K562 (cell line): Measurements from ENCODE around the gene PRKCB. TPM values are rescaled to one million over a fixed set of nuclear protein-coding genes. Genes with fewer than 3 reads are reported as not detected.

Source experiments
- ATAC-seq: fragments of 200-7000 bp; cut with Tn5 transposase; 3 replicates; pipeline ENCODE4 v1.9.1; 2020; ENCODE audit warnings: moderate library complexity
- BruUV-seq: library from RNA; stranded (reverse); fragments of 400-500 nt; replicated peaks from 2 replicates; lab custom pipeline; 2021; lab: Mats Ljungman, UMichigan
- CTCF ChIA-PET: fragments of 300-600 bp; formaldehyde crosslinking; extraction: SDS; loops from one replicate; lab custom pipeline; 2021; ENCODE audit warnings: low intra/inter-chr PET ratio; lab: Yijun Ruan, JAX
- POLR2A ChIA-PET: fragments of 300-600, 350-650 bp; sonication (Branson Sonifier 250); formaldehyde crosslinking; extraction: SDS; loops from one replicate; lab custom pipeline; 2021; ENCODE audit warnings: antibody characterized with exemption, inconsistent platforms; lab: Yijun Ruan, JAX
- DNase-seq, 4 experiments: peaks; one replicate each; pipeline versions ENCODE4 v3.0.0 to v3.0.0-alpha.2; 2011 to 2018; ENCODE audit warnings: low spot score in 3 of 4, mixed read lengths in 3 of 4; ENCODE audit errors: extremely low read depth in 1 of 4
- FAIRE-seq: peaks from 2 replicates; lab custom pipeline; 2011; peaks lifted over from hg19 to GRCh38; lab: Jason Lieb, UNC
- H2AFZ ChIP-seq: 2 replicates; pipeline ENCODE4 v1.6.0; 2011; ENCODE audit warnings: low read depth, low read length, control low read depth, inconsistent platforms
- H3K27ac ChIP-seq: fragments of 200-600 bp; 3 replicates; pipeline ENCODE4 v1.8.0; 2011; ENCODE audit warnings: low read depth, mild to moderate bottlenecking, control low read depth, inconsistent platforms, low read length, moderate library complexity, mixed read lengths; ENCODE audit errors: extremely low read depth
- H3K27me3 ChIP-seq, 2 experiments: fragments of 300-600 bp in 1 of 2; 2 replicates in 1 of 2; 3 replicates in 1 of 2; pipeline versions ENCODE4 v1.6.0 to v1.8.0; 2011; ENCODE audit warnings: inconsistent platforms in 2 of 2, low read length in 2 of 2, mild to moderate bottlenecking in 1 of 2, mixed read lengths in 1 of 2, moderate library complexity in 1 of 2; ENCODE audit not compliant: control insufficient read depth in 2 of 2, insufficient read depth in 2 of 2
- H3K36me3 ChIP-seq: fragments of 300-600 bp; 3 replicates; pipeline ENCODE4 v1.8.0; 2011; ENCODE audit warnings: mild to moderate bottlenecking, low read length, inconsistent platforms; ENCODE audit not compliant: control insufficient read depth, insufficient read depth
- H3K4me1 ChIP-seq, 2 experiments: fragments of 200-600 bp in 1 of 2; replicated peaks in 1 of 2; 2 replicates in 1 of 2; 3 replicates in 1 of 2; pipeline versions ENCODE4 v1.5.1 to v1.8.0; 2011; ENCODE audit warnings: inconsistent platforms in 2 of 2, low read length in 2 of 2, mild to moderate bottlenecking in 1 of 2, mixed read lengths in 1 of 2, moderate library complexity in 1 of 2; ENCODE audit not compliant: control insufficient read depth in 2 of 2, insufficient read depth in 2 of 2
- H3K4me2 ChIP-seq: 2 replicates; pipeline ENCODE4 v1.6.1; 2011; ENCODE audit warnings: low read length, control low read depth, inconsistent platforms, mixed read lengths; ENCODE audit not compliant: insufficient read depth
- H3K4me3 ChIP-seq: fragments of 200-600 bp; sonication (generic), shearing (Covaris generic); 2 replicates; pipeline ENCODE4 v1.5.1; 2016; ENCODE audit warnings: control low read depth, inconsistent platforms
- H3K79me2 ChIP-seq: fragments of 200-600 bp; 3 replicates; pipeline ENCODE4 v1.8.0; 2011; ENCODE audit warnings: low read length, inconsistent platforms; ENCODE audit not compliant: control insufficient read depth, insufficient read depth
- H3K9ac ChIP-seq, 2 experiments: 2 replicates each; pipeline versions ENCODE4 v1.6.0 to v1.6.1; 2011; ENCODE audit warnings: low read depth in 2 of 2, low read length in 2 of 2, control low read depth in 1 of 2, inconsistent platforms in 1 of 2, mild to moderate bottlenecking in 1 of 2, mixed read lengths in 1 of 2; ENCODE audit not compliant: insufficient read depth in 1 of 2
- H3K9me1 ChIP-seq: one replicate; pipeline ENCODE4 v1.6.0; 2011; ENCODE audit warnings: inconsistent platforms, mild to moderate bottlenecking, low read length, moderate library complexity; ENCODE audit not compliant: control insufficient read depth, insufficient read depth
- H3K9me3 ChIP-seq: replicated peaks from 2 replicates; pipeline ENCODE4 v1.5.1; 2011; ENCODE audit warnings: low read depth, low read length, inconsistent platforms; ENCODE audit not compliant: control insufficient read depth, insufficient read depth
- H4K20me1 ChIP-seq: replicated peaks from 2 replicates; pipeline ENCODE4 v1.6.1; 2011; ENCODE audit warnings: low read length, inconsistent platforms, mixed read lengths; ENCODE audit not compliant: control insufficient read depth, insufficient read depth
- CHD1 ChIP-seq: fragments of 200-600 bp; sonication (generic); IDR thresholded peaks from one replicate; pipeline ENCODE4 v1.6.1; 2012; ENCODE audit warnings: mild to moderate bottlenecking, moderate library complexity, low read length, inconsistent platforms
- CTBP1 ChIP-seq: fragments of 450-650 bp; IDR thresholded peaks from 2 replicates; pipeline ENCODE4 v1.6.1; 2016; ENCODE audit warnings: borderline replicate concordance
- ETS1 ChIP-seq: conservative IDR thresholded peaks from 2 replicates; pipeline ENCODE4 v1.6.1; 2011; ENCODE audit warnings: low read depth, mild to moderate bottlenecking, low read length; ENCODE audit not compliant: control insufficient read depth
- MYBL2 ChIP-seq, 2 experiments: fragments of 450-650 bp in 1 of 2; sonication (generic) in 1 of 2; formaldehyde crosslinking in 1 of 2; IDR thresholded peaks; 2 replicates each; pipeline versions ENCODE4 v1.6.1 to v1.8.1; 2017 to 2022; ENCODE audit warnings: borderline replicate concordance in 1 of 2, inconsistent platforms in 1 of 2, low read depth in 1 of 2, mild to moderate bottlenecking in 1 of 2, missing genetic modification reagents in 1 of 2, moderate library complexity in 1 of 2
- PCBP1 ChIP-seq: fragments of 200-400 bp; formaldehyde crosslinking; IDR thresholded peaks from 2 replicates; pipeline ENCODE4 v1.6.1; 2018; ENCODE audit warnings: mild to moderate bottlenecking, low read depth, low read length; ENCODE audit not compliant: poor library complexity, severe bottlenecking
- POU5F1 ChIP-seq: fragments of 150-350 bp; IDR thresholded peaks from 2 replicates; pipeline ENCODE4 v1.6.1; 2014; ENCODE audit warnings: borderline replicate concordance, low read length, low read depth, mild to moderate bottlenecking; ENCODE audit not compliant: partially characterized antibody
- PRDM10 ChIP-seq: fragments of 450-650 bp; IDR thresholded peaks from 2 replicates; pipeline ENCODE4 v1.6.1; 2018; ENCODE audit not compliant: partially characterized antibody
- RB1 ChIP-seq: fragments of 450-650 bp; IDR thresholded peaks from 2 replicates; pipeline ENCODE4 v1.6.1; 2017; ENCODE audit warnings: low read depth, mild to moderate bottlenecking
- RBM25 ChIP-seq: fragments of 200-400 bp; formaldehyde crosslinking; IDR thresholded peaks from 2 replicates; pipeline ENCODE4 v1.6.1; 2018; ENCODE audit warnings: low read length, low read depth, moderate library complexity; ENCODE audit not compliant: severe bottlenecking
- SPI1 ChIP-seq: IDR thresholded peaks from 2 replicates; pipeline ENCODE4 v1.6.1; 2011; ENCODE audit warnings: low read depth, low read length, control low read depth, borderline replicate concordance
- VEZF1 ChIP-seq: fragments of 200-800 bp; sonication (Bioruptor generic); IDR thresholded peaks from 2 replicates; pipeline ENCODE4 v1.6.1; 2017; ENCODE audit warnings: missing genetic modification characterization, missing compliant biosample characterization
- ZNF143 ChIP-seq: sonication (generic); formaldehyde crosslinking; IDR thresholded peaks from 2 replicates; pipeline ENCODE4 v1.9.0; 2022; ENCODE audit warnings: mild to moderate bottlenecking, missing genetic modification reagents
- ZNF212 ChIP-seq: fragments of 450-650 bp; formaldehyde crosslinking; IDR thresholded peaks from 2 replicates; pipeline ENCODE4 v1.4.0; 2020; ENCODE audit warnings: mild to moderate bottlenecking
- ZNF408 ChIP-seq: fragments of 250-450 bp; sonication (Bioruptor Pico); IDR thresholded peaks from 2 replicates; pipeline ENCODE4 v1.4.0; 2020; ENCODE audit warnings: low read depth, mild to moderate bottlenecking, moderate library complexity
- WGBS: fragments of 100-300 bp; shearing (Covaris generic); methylation state at CpG from one replicate; pipeline ENCODE4 v1.1.6; 2016; ENCODE audit warnings: low coverage, mixed read lengths; ENCODE audit not compliant: insufficient coverage; ENCODE audit errors: missing lambda C conversion rate; 5-methylcytosine and 5-hydroxymethylcytosine counted together
- in situ Hi-C: fragments of 300-500 bp; cut with MboI; formaldehyde crosslinking; loops from 4 replicates; pipeline ENCODE4 v1.15.0; 2018; ENCODE audit warnings: inconsistent platforms, mixed read lengths
- intact Hi-C: fragments of 100-400 bp; cut with micrococcal nuclease; formaldehyde crosslinking; loops from 2 replicates; pipeline ENCODE4 v1.14.2; 2022
- polyA plus RNA-seq, 8 experiments: library from polyadenylated mRNA; depleted of rRNA in 4 of 8; stranded (reverse) in 5 of 8; unstranded in 3 of 8; fragments of >200 nt; fragmentation: Nextera tagmentation in 2 of 8; fragmentation: Illumina TruSeq in 1 of 8; extraction: Ambion mirVana in 2 of 8; extraction: Trizol in 1 of 8; gene quantifications; 2 replicates each; pipeline versions ENCODE4 v1.2.1 to v1.2.3, GENCODE V29; 2011 to 2014; ENCODE audit warnings: inconsistent platforms in 1 of 8, missing spikeins in 1 of 8
- total RNA-seq, 7 experiments: library from RNA; depleted of rRNA in 6 of 7; stranded (reverse); fragments of >200 nt in 6 of 7; fragmentation: Illumina TruSeq in 2 of 7; extraction: Trizol in 2 of 7; gene quantifications; 2 replicates each; pipeline versions ENCODE4 v1.2.1 to v1.2.3, GENCODE V29; 2011 to 2021; ENCODE audit warnings: low replicate concordance in 1 of 7

The PRKCB gene
- total and polyA plus RNA-seq, 9 of the 15 experiments (the other 6 are each of a cell fraction or from before 2014, with no cell fraction given) = 49.9 to 276 (median 148) TPM

DNA sequence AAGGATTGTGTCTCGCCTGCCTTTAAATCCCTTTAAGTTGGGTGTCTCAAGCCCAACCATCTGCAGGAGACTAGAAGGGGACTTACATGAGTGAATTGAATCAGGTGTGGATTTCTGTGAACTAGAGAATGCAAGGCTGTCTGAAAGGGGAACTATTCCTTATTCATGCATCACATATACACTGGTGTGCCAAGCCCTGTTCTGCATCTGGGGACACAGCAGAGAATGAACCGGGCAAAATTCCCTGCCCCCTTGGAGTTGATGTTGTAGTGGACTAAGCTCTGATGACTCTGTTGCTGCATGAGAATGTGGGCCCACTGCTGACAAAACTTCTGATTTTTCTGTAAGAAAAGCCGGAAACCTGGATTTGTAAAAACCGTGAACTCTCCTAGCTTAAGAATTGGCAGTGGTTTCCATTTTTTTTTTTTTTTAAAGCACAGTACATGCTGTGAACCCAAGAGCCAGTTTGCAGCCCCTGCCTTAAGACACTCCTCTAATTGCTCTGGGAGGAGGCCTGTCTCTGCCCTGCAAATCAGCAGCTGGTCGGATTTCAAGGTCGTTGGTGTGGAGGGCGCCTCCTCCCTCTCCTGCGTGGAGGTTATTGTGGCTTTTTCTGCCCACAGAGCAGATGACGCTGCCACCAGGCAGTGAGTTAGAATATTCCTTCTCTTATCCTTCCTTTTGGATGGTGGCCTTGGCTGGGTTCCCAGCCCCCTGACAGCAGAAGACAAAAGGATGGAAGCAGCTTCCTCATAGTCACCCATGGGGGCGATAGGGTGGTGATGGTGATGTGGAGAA lies 131.0 kb downstream of the PRKCB start:
- Histone ChIP-seq H4K20me1 (0 out of 2 replicates have a peak, but pooled peaks cover 22% of the 10 kb centered on the region), H3K4me3 (no peak overlapping the region), H3K9me3 (no peaks in the 10 kb centered on the region), H3K27ac (peak overlapping the region; percentile 34; the same call in 1 of the 3 replicates), H3K9ac (no peak overlapping the region; a peak in 1 of 4 replicates), H3K36me3 (peaks cover 86% of the 10 kb centered on the region), H3K9me1 (no peaks in the 10 kb centered on the region), H3K4me1 (peaks cover 0 to 19% of the 10 kb centered on the region in 2 experiments; a peak in 4 of 5 replicates), H2AFZ (no peak overlapping the region), H3K79me2 (peaks cover 99% of the 10 kb centered on the region), H3K4me2 (no peak overlapping the region), H3K27me3 (no peaks in the 10 kb centered on the region)
- intact Hi-C loops (no loop called here), in situ Hi-C loops (no loop called here)
- 33% methylated on average over 10 of the region's 10 CpGs for WGBS
- POLR2A ChIA-PET = interaction anchor here (0.5 to 6.0 kb wide), 8 partner anchors 8 to 172 kb away, joined by 3 to 33 read pairs (median 4); no protein-coding TSS in a partner anchor
- ATAC-seq (peak; percentile 68), DNase-seq (peak in 2 of 4 experiments; percentile 43 to 80), FAIRE-seq (peak; percentile 32)
- CTCF ChIA-PET = no interaction called here
- no TSS peak for BruUV-seq
- TF ChIP-seq RB1 (no peak), POU5F1 (no peak), SPI1 (no peak), MYBL2 (IDR thresholded peaks at IDR 0.05; ENCODE audit: low read depth) (no peak), MYBL2 (CRISPR knock-in tag; IDR thresholded peaks at IDR 0.05; ENCODE audit: borderline replicate concordance) (no peak), VEZF1 (peak; percentile 64), RBM25 (no peak), PRDM10 (peak; percentile 51), ETS1 (no peak), ZNF143 (no peak), CTBP1 (peak; percentile 87), ZNF212 (CRISPR knock-in tag) (no peak), PCBP1 (no peak), ZNF408 (CRISPR knock-in tag) (no peak), CHD1 (no peak)
